Mesendoderm (in vitro differentiated cells): ENCODE measurements around the gene CYP24A1. TPM values are rescaled to one million over a fixed set of nuclear protein-coding genes. Genes with fewer than 3 reads are reported as not detected.

ENCODE experiments used
- DNase-seq: peaks from one replicate; pipeline ENCODE4 v3.0.0; 2013
- H2AK5ac ChIP-seq: 2 replicates; pipeline ENCODE4 v1.6.1; 2013; ENCODE audit warnings: low read length, inconsistent platforms
- H2BK120ac ChIP-seq: 2 replicates; pipeline ENCODE4 v1.6.1; 2013; ENCODE audit warnings: low read depth, mild to moderate bottlenecking, low read length, moderate library complexity, mixed read lengths
- H2BK15ac ChIP-seq: replicated peaks from 2 replicates; pipeline ENCODE4 v1.6.1; 2013; ENCODE audit warnings: low read depth, mild to moderate bottlenecking, moderate library complexity
- H2BK5ac ChIP-seq: 2 replicates; pipeline ENCODE4 v1.6.1; 2013; ENCODE audit warnings: low read length, inconsistent platforms
- H3K18ac ChIP-seq: 2 replicates; pipeline ENCODE4 v1.6.1; 2013; ENCODE audit warnings: mild to moderate bottlenecking, low read length, mixed read lengths
- H3K23ac ChIP-seq: one replicate; pipeline ENCODE4 v1.6.1; 2013; ENCODE audit warnings: low read length
- H3K27ac ChIP-seq: 2 replicates; pipeline ENCODE4 v1.5.1; 2013; ENCODE audit warnings: low read depth, mild to moderate bottlenecking, inconsistent platforms, low read length, moderate library complexity
- H3K27me3 ChIP-seq: 2 replicates; pipeline ENCODE4 v1.6.1; 2013; ENCODE audit warnings: low read length, control low read depth, mild to moderate bottlenecking, inconsistent platforms; ENCODE audit not compliant: insufficient read depth, poor library complexity
- H3K36me3 ChIP-seq: 2 replicates; pipeline ENCODE4 v1.6.1; 2013; ENCODE audit warnings: low read length, inconsistent platforms; ENCODE audit not compliant: control insufficient read depth, insufficient read depth
- H3K4ac ChIP-seq: one replicate; pipeline ENCODE4 v1.6.1; 2013; ENCODE audit warnings: low read depth, mild to moderate bottlenecking, low read length, moderate library complexity
- H3K4me1 ChIP-seq: 2 replicates; pipeline ENCODE4 v1.6.1; 2013; ENCODE audit warnings: low read depth, low read length, inconsistent platforms; ENCODE audit not compliant: control insufficient read depth
- H3K4me2 ChIP-seq: 2 replicates; pipeline ENCODE4 v1.6.1; 2013; ENCODE audit warnings: low read length
- H3K4me3 ChIP-seq: 2 replicates; pipeline ENCODE4 v1.5.1; 2013; ENCODE audit warnings: mild to moderate bottlenecking, low read length
- H3K56ac ChIP-seq: one replicate; pipeline ENCODE4 v1.6.1; 2013; ENCODE audit warnings: low read length
- H3K79me1 ChIP-seq: 2 replicates; pipeline ENCODE4 v1.6.1; 2013; ENCODE audit warnings: low read length, inconsistent platforms
- H3K79me2 ChIP-seq: 2 replicates; pipeline ENCODE4 v1.6.1; 2013; ENCODE audit warnings: mild to moderate bottlenecking, low read length; ENCODE audit not compliant: control insufficient read depth, insufficient read depth
- H3K9ac ChIP-seq: 2 replicates; pipeline ENCODE4 v1.6.1; 2013; ENCODE audit warnings: low read length, inconsistent platforms
- H4K5ac ChIP-seq: one replicate; pipeline ENCODE4 v1.6.1; 2013; ENCODE audit warnings: low read length
- H4K8ac ChIP-seq: one replicate; pipeline ENCODE4 v1.6.1; 2013; ENCODE audit warnings: low read depth, mild to moderate bottlenecking, control low read depth, low read length, moderate library complexity
- WGBS: extraction: QIAGEN DNeasy Blood & Tissue Kit; methylation state at CpG from one replicate; pipeline ENCODE4 v1.1.7; 2013; ENCODE audit warnings: low lambda C conversion rate, missing lambda C conversion rate; ENCODE audit not compliant: insufficient coverage; ENCODE audit errors: extremely low coverage; 5-methylcytosine and 5-hydroxymethylcytosine counted together
- polyA plus RNA-seq, 2 experiments: library from polyadenylated mRNA; stranded (reverse); fragments of 200-250 nt; gene quantifications; one replicate each; pipeline ENCODE4 v1.2.3, GENCODE V29; 2013

Gene CYP24A1
- 0.81 TPM for polyA plus RNA-seq (2013, experiment 1 of 2)
- 0.91 TPM for polyA plus RNA-seq (2013, experiment 2 of 2)

GRCh38 chr20:54173653-54174456 lies at the start of gene CYP24A1:
Gene CYP24A1 (minus strand): TSS chr20:54173986. CDS start chr20:54173579, 407 bp downstream.
- H2BK15ac ChIP-seq: no peak within 1 kb of the TSS
- no peak within 1 kb of the TSS for H2BK120ac ChIP-seq
- H3K23ac ChIP-seq: no peak within 1 kb of the TSS
- H3K79me1 ChIP-seq: no peaks in the 10 kb centered on the region
- no peak within 1 kb of the TSS for H4K8ac ChIP-seq
- H3K4ac ChIP-seq: no peak within 1 kb of the TSS
- no peak within 1 kb of the TSS for H2AK5ac ChIP-seq
- peak; percentile 57 for DNase-seq
- H3K4me1 ChIP-seq: no peaks in the 10 kb centered on the region
- no peaks in the 10 kb centered on the region for H3K79me2 ChIP-seq
- H3K4me3 ChIP-seq: no peak within 1 kb of the TSS
- peak within 1 kb of the TSS; percentile 68 for H3K4me2 ChIP-seq
- peak within 1 kb of the TSS; percentile 42 for H3K56ac ChIP-seq
- no peaks in the 10 kb centered on the region for H3K36me3 ChIP-seq
- no CpG with 5 or more reads among the region's 61 CpGs for WGBS
- peak within 1 kb of the TSS; percentile 16 for H3K9ac ChIP-seq
- H3K27me3 ChIP-seq: peaks cover 18% of the 10 kb centered on the region
- H3K18ac ChIP-seq: peak within 1 kb of the TSS; percentile 56
- H4K5ac ChIP-seq: no peak within 1 kb of the TSS
- H3K27ac ChIP-seq: no peak within 1 kb of the TSS
- no peak within 1 kb of the TSS for H2BK5ac ChIP-seq

GRCh38 chr20:54223285-54223684 lies 49.5 kb upstream of the CYP24A1 start:
- no peak overlapping the region for H3K9ac ChIP-seq
- no peak overlapping the region for H3K4me2 ChIP-seq
- H3K36me3 ChIP-seq: no peaks in the 10 kb centered on the region
- no peak overlapping the region for H3K4me3 ChIP-seq
- H3K4ac ChIP-seq: no peak overlapping the region
- no CpG with 5 or more reads among the region's 5 CpGs for WGBS
- H3K56ac ChIP-seq: no peak overlapping the region
- H4K8ac ChIP-seq: peak overlapping the region; percentile 58
- H3K79me2 ChIP-seq: no peaks in the 10 kb centered on the region
- H3K23ac ChIP-seq: no peak overlapping the region
- H2BK5ac ChIP-seq: peak overlapping the region; percentile 61
- no peaks in the 10 kb centered on the region for H3K27me3 ChIP-seq
- H4K5ac ChIP-seq: no peak overlapping the region
- H2AK5ac ChIP-seq: no peak overlapping the region
- no peak overlapping the region for H2BK120ac ChIP-seq
- DNase-seq: no peak
- peak overlapping the region; percentile 28 for H3K18ac ChIP-seq
- H3K79me1 ChIP-seq: no peaks in the 10 kb centered on the region
- H3K4me1 ChIP-seq: peaks cover 11% of the 10 kb centered on the region
- peak overlapping the region; percentile 17 for H3K27ac ChIP-seq
- no peak overlapping the region for H2BK15ac ChIP-seq

GRCh38 chr20:54221996-54222890 lies 48.5 kb upstream of the CYP24A1 start:
- H3K27ac ChIP-seq: no peak overlapping the region
- DNase-seq: peak; percentile 26
- no CpG with 5 or more reads among the region's 17 CpGs for whole genome bisulfite sequencing

GRCh38 chr20:54221353-54221752 lies 47.6 kb upstream of the CYP24A1 start:
- no peak overlapping the region for H3K23ac ChIP-seq

More at GRCh38 chr20:54221996-54222890, 48.5 kb upstream of the CYP24A1 start:
- H3K79me2 ChIP-seq: no peaks in the 10 kb centered on the region
- H3K79me1 ChIP-seq: no peaks in the 10 kb centered on the region
- peaks cover 11% of the 10 kb centered on the region for H3K4me1 ChIP-seq
- H2BK15ac ChIP-seq: no peak overlapping the region
- H2BK120ac ChIP-seq: no peak overlapping the region
- H2AK5ac ChIP-seq: no peak overlapping the region
- no peak overlapping the region for H3K4ac ChIP-seq
- H3K36me3 ChIP-seq: no peaks in the 10 kb centered on the region
- no peak overlapping the region for H3K9ac ChIP-seq
- no peak overlapping the region for H2BK5ac ChIP-seq
- H4K5ac ChIP-seq: no peak overlapping the region
- no peak overlapping the region for H3K56ac ChIP-seq
- H3K27me3 ChIP-seq: no peaks in the 10 kb centered on the region
- H4K8ac ChIP-seq: no peak overlapping the region
- H3K18ac ChIP-seq: peak overlapping the region; percentile 34
- no peak overlapping the region for H3K4me2 ChIP-seq
- no peak overlapping the region for H3K4me3 ChIP-seq
- no peak overlapping the region for H3K23ac ChIP-seq

GRCh38 chr20:54220722-54221121 lies 46.9 kb upstream of the CYP24A1 start:
- H3K4ac ChIP-seq: no peak overlapping the region
- peaks cover under 1% of the 10 kb centered on the region for H3K79me1 ChIP-seq
- H2BK5ac ChIP-seq: no peak overlapping the region
- H3K4me3 ChIP-seq: no peak overlapping the region
- DNase-seq: no peak
- H2BK120ac ChIP-seq: no peak overlapping the region
- H4K8ac ChIP-seq: no peak overlapping the region
- H2BK15ac ChIP-seq: no peak overlapping the region
- no peak overlapping the region for H4K5ac ChIP-seq
- H3K23ac ChIP-seq: no peak overlapping the region
- no peak overlapping the region for H2AK5ac ChIP-seq
- no peak overlapping the region for H3K18ac ChIP-seq
- no peaks in the 10 kb centered on the region for H3K79me2 ChIP-seq
- H3K9ac ChIP-seq: no peak overlapping the region
- no peak overlapping the region for H3K56ac ChIP-seq
- peaks cover 11% of the 10 kb centered on the region for H3K4me1 ChIP-seq
- no peak overlapping the region for H3K4me2 ChIP-seq
- no peaks in the 10 kb centered on the region for H3K27me3 ChIP-seq
- peaks cover under 1% of the 10 kb centered on the region for H3K36me3 ChIP-seq
- no peak overlapping the region for H3K27ac ChIP-seq
- no CpG with 5 or more reads among the region's 6 CpGs for WGBS

More at GRCh38 chr20:54221353-54221752, 47.6 kb upstream of the CYP24A1 start:
- Histone ChIP-seq H3K36me3 (no peaks in the 10 kb centered on the region), H3K27ac (no peak overlapping the region), H3K18ac (no peak overlapping the region), H4K5ac (no peak overlapping the region), H3K79me1 (no peaks in the 10 kb centered on the region), H3K27me3 (no peaks in the 10 kb centered on the region), H2BK120ac (no peak overlapping the region), H2AK5ac (no peak overlapping the region), H3K9ac (no peak overlapping the region), H3K4me1 (peaks cover 11% of the 10 kb centered on the region), H3K4me2 (no peak overlapping the region), H2BK5ac (no peak overlapping the region), H2BK15ac (no peak overlapping the region), H3K4ac (no peak overlapping the region), H3K56ac (no peak overlapping the region), H3K79me2 (no peaks in the 10 kb centered on the region), H4K8ac (no peak overlapping the region), H3K4me3 (no peak overlapping the region)
- WGBS: no CpG with 5 or more reads among the region's 4 CpGs
- no peak for DNase-seq
